Osteoblast (primary cell): ENCODE results near the gene GDPD5. TPM values are rescaled to one million over a fixed set of nuclear protein-coding genes. Genes with fewer than 3 reads are reported as not detected.

ENCODE experiments used
- DNase-seq: peaks from one replicate; pipeline ENCODE4 v3.0.0; 2011; ENCODE audit warnings: low spot score, mixed read lengths; ENCODE audit not compliant: insufficient read length; ENCODE audit errors: missing footprints
- H2AFZ ChIP-seq: 2 replicates; pipeline ENCODE4 v1.6.0; 2011; ENCODE audit warnings: mild to moderate bottlenecking, low read length
- H3K27ac ChIP-seq: 2 replicates; pipeline ENCODE4 v1.5.1; 2011; ENCODE audit warnings: mild to moderate bottlenecking, low read depth, low read length, moderate library complexity
- H3K27me3 ChIP-seq: 2 replicates; pipeline ENCODE4 v1.6.0; 2012; ENCODE audit warnings: mild to moderate bottlenecking, control low read depth, inconsistent platforms, low read length, moderate library complexity; ENCODE audit not compliant: insufficient read depth
- H3K36me3 ChIP-seq: 2 replicates; pipeline ENCODE4 v1.5.1; 2011; ENCODE audit warnings: mild to moderate bottlenecking, low read length, control low read depth, moderate library complexity; ENCODE audit not compliant: insufficient read depth
- H3K4me1 ChIP-seq: 2 replicates; pipeline ENCODE4 v1.5.1; 2011; ENCODE audit warnings: mild to moderate bottlenecking, low read length, control low read depth, moderate library complexity; ENCODE audit not compliant: insufficient read depth
- H3K4me2 ChIP-seq: 2 replicates; pipeline ENCODE4 v1.6.0; 2011; ENCODE audit warnings: mild to moderate bottlenecking, low read length; ENCODE audit not compliant: insufficient read depth
- H3K4me3 ChIP-seq: fragments of 200-600 bp; sonication (generic); 3 replicates; pipeline ENCODE4 v1.5.1; 2012; ENCODE audit warnings: mild to moderate bottlenecking, low read length, inconsistent platforms; ENCODE audit not compliant: insufficient read depth
- H3K79me2 ChIP-seq: 2 replicates; pipeline ENCODE4 v1.6.0; 2012; ENCODE audit warnings: mild to moderate bottlenecking, low read length, control low read depth, inconsistent platforms; ENCODE audit not compliant: insufficient read depth
- H3K9me3 ChIP-seq: 2 replicates; pipeline ENCODE4 v1.5.1; 2011; ENCODE audit warnings: low read depth, low read length, control low read depth
- H4K20me1 ChIP-seq: 2 replicates; pipeline ENCODE4 v1.6.0; 2012; ENCODE audit warnings: mild to moderate bottlenecking, low read length, control low read depth; ENCODE audit not compliant: insufficient read depth
- total RNA-seq: library from RNA; depleted of rRNA; stranded (reverse); fragments of >200 nt; gene quantifications from 2 replicates; pipeline ENCODE4 v1.2.3, GENCODE V29; 2012
- TF ChIP-seq, protein P1 (sequence below): IDR thresholded peaks from 2 replicates; pipeline ENCODE4 v1.5.1; 2011; ENCODE audit warnings: mild to moderate bottlenecking, low read depth, low read length, moderate library complexity; ENCODE audit errors: extremely low read depth

Gene GDPD5
- total RNA-seq, 1 donor = 13.4 TPM

GRCh38 chr11:75549370-75549958, 23.7 kb upstream of the GDPD5 start:
- Histone ChIP-seq H3K27ac (no peak overlapping the region), H4K20me1 (no peaks in the 10 kb centered on the region), H3K4me2 (no peak overlapping the region), H3K79me2 (no peaks in the 10 kb centered on the region), H3K27me3 (peaks cover 7% of the 10 kb centered on the region), H3K36me3 (no peaks in the 10 kb centered on the region), H3K9me3 (no peaks in the 10 kb centered on the region), H3K4me3 (no peak overlapping the region), H2AFZ (no peak overlapping the region), H3K4me1 (peaks cover 9% of the 10 kb centered on the region)
- TF ChIP-seq, protein P1, sequence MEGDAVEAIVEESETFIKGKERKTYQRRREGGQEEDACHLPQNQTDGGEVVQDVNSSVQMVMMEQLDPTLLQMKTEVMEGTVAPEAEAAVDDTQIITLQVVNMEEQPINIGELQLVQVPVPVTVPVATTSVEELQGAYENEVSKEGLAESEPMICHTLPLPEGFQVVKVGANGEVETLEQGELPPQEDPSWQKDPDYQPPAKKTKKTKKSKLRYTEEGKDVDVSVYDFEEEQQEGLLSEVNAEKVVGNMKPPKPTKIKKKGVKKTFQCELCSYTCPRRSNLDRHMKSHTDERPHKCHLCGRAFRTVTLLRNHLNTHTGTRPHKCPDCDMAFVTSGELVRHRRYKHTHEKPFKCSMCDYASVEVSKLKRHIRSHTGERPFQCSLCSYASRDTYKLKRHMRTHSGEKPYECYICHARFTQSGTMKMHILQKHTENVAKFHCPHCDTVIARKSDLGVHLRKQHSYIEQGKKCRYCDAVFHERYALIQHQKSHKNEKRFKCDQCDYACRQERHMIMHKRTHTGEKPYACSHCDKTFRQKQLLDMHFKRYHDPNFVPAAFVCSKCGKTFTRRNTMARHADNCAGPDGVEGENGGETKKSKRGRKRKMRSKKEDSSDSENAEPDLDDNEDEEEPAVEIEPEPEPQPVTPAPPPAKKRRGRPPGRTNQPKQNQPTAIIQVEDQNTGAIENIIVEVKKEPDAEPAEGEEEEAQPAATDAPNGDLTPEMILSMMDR = no peak
- DNase-seq = no peak

DNA sequence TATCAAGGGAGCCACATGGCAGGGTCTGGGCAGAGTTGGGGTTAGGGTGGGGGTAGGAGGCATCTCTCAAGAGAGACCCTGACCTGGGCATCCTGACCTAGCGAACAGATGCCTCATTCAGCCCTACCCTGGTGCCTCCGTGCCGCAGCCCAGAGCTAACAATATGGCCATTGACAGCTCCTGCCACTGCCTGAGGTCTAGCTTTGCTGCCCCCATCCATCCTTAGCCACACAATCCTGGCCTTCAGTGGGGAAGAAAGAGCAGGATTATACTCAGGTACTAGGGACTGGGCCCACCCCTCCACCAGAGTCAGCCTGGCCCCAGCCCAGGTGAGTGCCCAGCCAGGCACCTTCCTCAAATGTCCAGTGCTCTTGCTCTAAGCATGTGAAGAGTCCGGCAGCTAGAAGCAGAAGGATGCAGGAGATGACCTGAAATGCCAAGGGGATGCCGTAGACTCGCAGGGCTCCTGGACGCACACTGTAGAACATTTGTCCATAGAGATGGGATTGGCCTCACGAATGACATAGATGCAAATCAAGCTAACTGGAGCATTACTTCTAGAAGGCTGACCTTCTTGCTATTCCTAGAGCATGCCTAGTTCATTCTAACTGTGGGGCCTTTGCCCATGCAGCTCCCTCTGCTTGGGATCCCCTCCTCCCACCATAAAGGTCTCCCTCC, 23.0 kb upstream of the GDPD5 start:
- Histone ChIP-seq H3K4me3 (no peak overlapping the region), H3K27me3 (peaks cover 7% of the 10 kb centered on the region), H3K4me2 (no peak overlapping the region), H2AFZ (no peak overlapping the region), H4K20me1 (no peaks in the 10 kb centered on the region), H3K9me3 (no peaks in the 10 kb centered on the region), H3K27ac (no peak overlapping the region), H3K4me1 (peaks cover 3% of the 10 kb centered on the region), H3K79me2 (no peaks in the 10 kb centered on the region), H3K36me3 (no peaks in the 10 kb centered on the region)
- peak; percentile 42 for DNase-seq
- TF ChIP-seq, protein P1 = no peak

DNA sequence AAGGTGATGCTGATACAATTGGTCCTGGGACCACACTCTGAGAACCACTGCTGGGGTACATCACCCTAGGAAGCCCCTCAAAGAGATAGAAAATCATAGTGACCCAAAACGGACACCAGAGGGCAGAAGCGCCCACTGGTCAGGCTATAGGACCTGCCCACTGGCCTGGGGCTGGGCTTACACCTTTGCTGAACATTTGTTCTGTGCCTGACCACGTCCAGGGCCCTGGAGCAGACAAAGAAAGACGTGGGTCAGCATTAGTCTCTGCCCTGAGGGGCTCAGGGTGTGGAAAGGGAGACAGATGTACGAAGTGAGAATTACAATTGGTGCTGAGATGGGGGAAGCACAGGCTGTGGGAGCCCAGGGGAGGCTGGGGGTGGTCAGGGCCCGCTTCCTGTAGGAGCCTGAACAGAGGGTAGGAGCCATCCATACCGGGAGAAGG, 21.9 kb upstream of the GDPD5 start:
- TF ChIP-seq, protein P1 = peak; percentile 88

GRCh38 chr11:75547177-75547576, 21.4 kb upstream of the GDPD5 start:
- TF ChIP-seq, protein P1 = no peak
- H3K9me3 ChIP-seq = no peaks in the 10 kb centered on the region
- no peaks in the 10 kb centered on the region for H3K36me3 ChIP-seq
- H3K4me3 ChIP-seq = no peak overlapping the region
- H4K20me1 ChIP-seq = no peaks in the 10 kb centered on the region
- no peaks in the 10 kb centered on the region for H3K79me2 ChIP-seq
- H3K27ac ChIP-seq = no peak overlapping the region
- peaks cover 7% of the 10 kb centered on the region for H3K27me3 ChIP-seq
- no peak overlapping the region for H2AFZ ChIP-seq
- H3K4me1 ChIP-seq = no peaks in the 10 kb centered on the region
- DNase-seq = peak; percentile 17
- no peak overlapping the region for H3K4me2 ChIP-seq

More for the DNA sequence above, 21.9 kb upstream of the GDPD5 start:
- H4K20me1 ChIP-seq = no peaks in the 10 kb centered on the region
- no peak overlapping the region for H3K4me2 ChIP-seq
- peak; percentile 91 for DNase-seq
- H3K27me3 ChIP-seq = peaks cover 7% of the 10 kb centered on the region
- no peak overlapping the region for H2AFZ ChIP-seq
- no peak overlapping the region for H3K4me3 ChIP-seq
- H3K27ac ChIP-seq = no peak overlapping the region
- H3K79me2 ChIP-seq = no peaks in the 10 kb centered on the region
- no peaks in the 10 kb centered on the region for H3K4me1 ChIP-seq
- no peaks in the 10 kb centered on the region for H3K36me3 ChIP-seq
- H3K9me3 ChIP-seq = no peaks in the 10 kb centered on the region
